ENCODE measurements around the gene OMP. TPM values are rescaled to one million over a fixed set of nuclear protein-coding genes. Genes with fewer than 3 reads are reported as not detected.

Gene OMP
- total and polyA plus RNA-seq, 9 donors: 0.55 to 1.8 (median 1.6) TPM; not detected in 4

DNA sequence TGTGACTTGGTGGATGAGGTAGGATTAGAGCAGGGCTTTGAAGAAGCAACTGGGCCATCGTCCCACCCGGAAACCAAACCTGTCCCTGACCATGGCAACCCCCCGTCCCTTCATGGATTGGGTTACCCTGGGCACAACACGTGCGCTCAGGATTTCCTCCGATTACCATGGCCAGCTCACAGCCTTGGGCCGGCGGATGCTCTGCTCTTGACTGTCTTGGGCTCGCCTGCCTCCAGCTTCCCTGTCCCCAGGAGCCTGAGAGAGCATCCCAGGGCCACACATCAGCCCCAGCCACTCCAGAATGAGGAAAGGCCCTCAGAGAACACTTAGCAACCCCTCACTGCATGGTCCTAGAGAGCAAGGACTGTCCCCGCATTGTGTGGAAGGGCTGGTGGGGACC, 48.2 kb downstream of the OMP start:
- H3K9me3 ChIP-seq: no peaks in the 10 kb centered on the region
- no peaks in the 10 kb centered on the region for H3K36me3 ChIP-seq
- H3K4me3 ChIP-seq: no peak overlapping the region
- TF ChIP-seq EP300 (IDR thresholded peaks at IDR 0.05): no peak
- TF ChIP-seq, protein P1, sequence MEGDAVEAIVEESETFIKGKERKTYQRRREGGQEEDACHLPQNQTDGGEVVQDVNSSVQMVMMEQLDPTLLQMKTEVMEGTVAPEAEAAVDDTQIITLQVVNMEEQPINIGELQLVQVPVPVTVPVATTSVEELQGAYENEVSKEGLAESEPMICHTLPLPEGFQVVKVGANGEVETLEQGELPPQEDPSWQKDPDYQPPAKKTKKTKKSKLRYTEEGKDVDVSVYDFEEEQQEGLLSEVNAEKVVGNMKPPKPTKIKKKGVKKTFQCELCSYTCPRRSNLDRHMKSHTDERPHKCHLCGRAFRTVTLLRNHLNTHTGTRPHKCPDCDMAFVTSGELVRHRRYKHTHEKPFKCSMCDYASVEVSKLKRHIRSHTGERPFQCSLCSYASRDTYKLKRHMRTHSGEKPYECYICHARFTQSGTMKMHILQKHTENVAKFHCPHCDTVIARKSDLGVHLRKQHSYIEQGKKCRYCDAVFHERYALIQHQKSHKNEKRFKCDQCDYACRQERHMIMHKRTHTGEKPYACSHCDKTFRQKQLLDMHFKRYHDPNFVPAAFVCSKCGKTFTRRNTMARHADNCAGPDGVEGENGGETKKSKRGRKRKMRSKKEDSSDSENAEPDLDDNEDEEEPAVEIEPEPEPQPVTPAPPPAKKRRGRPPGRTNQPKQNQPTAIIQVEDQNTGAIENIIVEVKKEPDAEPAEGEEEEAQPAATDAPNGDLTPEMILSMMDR (IDR thresholded peaks at IDR 0.05): no peak
- no peak for TF ChIP-seq POLR2A (IDR thresholded peaks at IDR 0.05)
- WGBS, 3 donors: 92 to 96% (median 95%) methylated on average over 10 of the region's 10 CpGs
- H3K27ac ChIP-seq: no peak overlapping the region
- no peaks in the 10 kb centered on the region for H3K27me3 ChIP-seq
- no peak for DNase-seq
- H3K4me1 ChIP-seq (ENCODE audit: insufficient read depth): peaks cover 2% of the 10 kb centered on the region
- intact Hi-C loops (cut with DNase I): no loop called here

DNA sequence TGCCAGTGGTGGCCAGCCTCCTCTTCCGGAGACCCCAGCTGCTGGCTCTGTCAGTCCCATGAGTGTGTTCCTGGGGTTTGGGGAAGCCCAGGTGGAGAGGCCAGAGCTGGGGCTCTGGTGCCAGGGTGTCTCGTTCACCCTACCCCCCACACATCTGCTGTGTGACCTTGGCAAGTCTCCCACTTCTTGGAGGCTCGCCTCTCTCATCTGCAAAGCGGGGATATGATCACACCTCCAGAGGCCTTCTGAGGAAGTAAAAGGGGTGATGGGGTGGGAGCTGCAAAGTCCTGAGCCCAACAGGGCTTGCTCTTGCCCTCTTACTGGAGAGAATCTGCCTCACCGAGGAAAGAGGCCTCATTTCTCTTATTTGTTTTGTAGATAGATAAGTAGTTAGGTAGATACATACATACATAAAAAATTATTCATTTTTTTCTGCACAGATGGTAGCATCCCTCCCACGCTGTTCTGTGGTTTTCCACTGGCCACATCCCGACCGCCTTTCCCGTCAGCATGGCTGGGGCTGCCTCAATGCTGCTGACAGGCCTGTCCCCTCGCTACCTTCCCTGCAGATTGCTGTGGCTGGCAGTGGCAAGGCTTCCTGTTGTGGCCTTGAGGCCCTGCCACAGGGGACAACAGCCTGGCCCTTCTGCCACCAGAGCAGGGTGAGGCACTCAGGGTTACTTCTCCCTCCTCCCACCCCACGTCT, 49.3 kb downstream of the OMP start:
- 54 to 67% (median 64%) methylated on average over 10 to 11 of the region's 11 CpGs for WGBS, 3 donors
- no peak for DNase-seq
- Histone ChIP-seq H3K27ac (no peak overlapping the region), H3K36me3 (no peaks in the 10 kb centered on the region), H3K9me3 (no peaks in the 10 kb centered on the region), H3K4me1 (ENCODE audit: insufficient read depth) (peaks cover 2% of the 10 kb centered on the region), H3K27me3 (no peaks in the 10 kb centered on the region), H3K4me3 (no peak overlapping the region)
- intact Hi-C loops (cut with DNase I): no loop called here
- TF ChIP-seq EP300 (IDR thresholded peaks at IDR 0.05) (no peak), POLR2A (IDR thresholded peaks at IDR 0.05) (no peak)
- TF ChIP-seq, protein P1 (IDR thresholded peaks at IDR 0.05): no peak

DNA sequence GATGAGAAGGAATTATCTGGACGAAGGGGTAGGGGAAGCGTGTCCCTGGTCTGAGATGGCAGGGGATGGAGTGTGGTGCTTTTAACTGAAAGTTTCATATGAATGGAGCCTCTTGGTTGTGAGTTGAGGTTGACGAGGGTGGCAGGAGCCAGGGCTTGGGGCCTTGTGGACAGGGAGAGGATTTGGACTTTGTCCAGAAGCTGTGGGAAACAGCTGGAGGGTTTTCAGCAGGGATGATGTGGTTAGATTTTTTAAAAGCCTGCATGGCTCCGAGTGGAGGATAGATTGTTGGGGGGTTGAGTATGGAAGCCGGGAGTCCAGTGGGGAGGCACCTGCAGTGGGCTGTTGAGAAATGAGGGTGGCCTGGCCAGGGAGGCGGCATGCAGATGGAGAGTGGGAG, 50.2 kb downstream of the OMP start:
- no peak for DNase-seq
- no peaks in the 10 kb centered on the region for H3K36me3 ChIP-seq
- H3K9me3 ChIP-seq: no peaks in the 10 kb centered on the region
- no peak overlapping the region for H3K27ac ChIP-seq
- no peaks in the 10 kb centered on the region for H3K27me3 ChIP-seq
- H3K4me1 ChIP-seq (ENCODE audit: insufficient read depth): peaks cover 2% of the 10 kb centered on the region
- 68 to 70% (median 69%) methylated on average over 6 of the region's 6 CpGs for WGBS, 3 donors
- H3K4me3 ChIP-seq: no peak overlapping the region
- intact Hi-C loops (cut with DNase I): no loop called here
- TF ChIP-seq, protein P1 (IDR thresholded peaks at IDR 0.05): no peak
- TF ChIP-seq POLR2A (IDR thresholded peaks at IDR 0.05) (no peak), EP300 (IDR thresholded peaks at IDR 0.05) (no peak)

Other genes with a start within 250 kb of the OMP start
- 10 to 100 TPM in 3 of 7 donors, 1 to 10 TPM in 4; 3.5 to 20.7 (median 8.4) TPM for gene ACER3, start 241.9 kb upstream of the OMP start, total RNA-seq
- gene ACER3, start 241.9 kb upstream of the OMP start, polyA plus RNA-seq: 1 to 10 TPM; 2.4 to 8.8 TPM
- under 1 TPM in 1 of 7 donors, not detected in 6; 0.83 TPM for gene B3GNT6, start 68.4 kb upstream of the OMP start, total RNA-seq
- not detected for gene B3GNT6, start 68.4 kb upstream of the OMP start, polyA plus RNA-seq
- 10 to 100 TPM in 5 of 7 donors, 1 to 10 TPM in 2; 3.0 to 82.2 (median 23.7) TPM for gene CAPN5, start 35.9 kb upstream of the OMP start, total RNA-seq
- gene CAPN5, start 35.9 kb upstream of the OMP start, polyA plus RNA-seq: 10 to 100 TPM in 1 of 2 donors, 1 to 10 TPM in 1; 7.0 to 13.2 TPM
- gene MYO7A, start 25.4 kb downstream of the OMP start, total RNA-seq: 10 to 100 TPM in 4 of 7 donors, 1 to 10 TPM in 3; 4.3 to 18.7 (median 10.6) TPM
- 1 to 10 TPM; 3.1 to 4.8 TPM for gene MYO7A, start 25.4 kb downstream of the OMP start, polyA plus RNA-seq
- not detected for gene GDPD4, start 198.8 kb downstream of the OMP start, total RNA-seq
- gene GDPD4, start 198.8 kb downstream of the OMP start, polyA plus RNA-seq: under 1 TPM in 1 of 2 donors, not detected in 1; 0.32 TPM